GM12878 (cell line): ENCODE measurements around the gene GGNBP2.

Experiments
- BCL11A ChIP-seq: IDR thresholded peaks from 2 replicates; pipeline ENCODE4 v1.6.1; 2011; ENCODE audit warnings: low read depth, low read length
- CHD2 ChIP-seq: IDR thresholded peaks from 2 replicates; pipeline ENCODE4 v1.6.1; 2011; ENCODE audit warnings: low read depth, low read length, improper control_type of control experiment, borderline replicate concordance
- MYC ChIP-seq: IDR thresholded peaks from 2 replicates; pipeline ENCODE4 v1.6.1; 2011; ENCODE audit warnings: mild to moderate bottlenecking, low read length, moderate library complexity, inconsistent platforms; ENCODE audit not compliant: insufficient read depth, insufficient replicate concordance, insufficient read length, severe bottlenecking
- NR2F1 ChIP-seq: fragments of 450-650 bp; conservative IDR thresholded peaks from 2 replicates; pipeline ENCODE4 v1.6.1; 2017; ENCODE audit warnings: mild to moderate bottlenecking
- POLR2A ChIP-seq: IDR thresholded peaks from 2 replicates; pipeline ENCODE4 v1.6.1; 2011; ENCODE audit warnings: low read depth, mild to moderate bottlenecking, low read length
- STAT3 ChIP-seq: IDR thresholded peaks from 2 replicates; pipeline ENCODE4 v1.6.1; 2011; ENCODE audit warnings: low read depth, low read length, improper control_type of control experiment
- TCF12 ChIP-seq: IDR thresholded peaks from 2 replicates; pipeline ENCODE4 v1.6.1; 2011; ENCODE audit warnings: low read depth, mild to moderate bottlenecking, low read length
- TF ChIP-seq, protein P1 (sequence below): fragments of 450-650 bp; IDR thresholded peaks from 2 replicates; pipeline ENCODE4 v1.6.1; 2017; ENCODE audit warnings: mild to moderate bottlenecking

DNA sequence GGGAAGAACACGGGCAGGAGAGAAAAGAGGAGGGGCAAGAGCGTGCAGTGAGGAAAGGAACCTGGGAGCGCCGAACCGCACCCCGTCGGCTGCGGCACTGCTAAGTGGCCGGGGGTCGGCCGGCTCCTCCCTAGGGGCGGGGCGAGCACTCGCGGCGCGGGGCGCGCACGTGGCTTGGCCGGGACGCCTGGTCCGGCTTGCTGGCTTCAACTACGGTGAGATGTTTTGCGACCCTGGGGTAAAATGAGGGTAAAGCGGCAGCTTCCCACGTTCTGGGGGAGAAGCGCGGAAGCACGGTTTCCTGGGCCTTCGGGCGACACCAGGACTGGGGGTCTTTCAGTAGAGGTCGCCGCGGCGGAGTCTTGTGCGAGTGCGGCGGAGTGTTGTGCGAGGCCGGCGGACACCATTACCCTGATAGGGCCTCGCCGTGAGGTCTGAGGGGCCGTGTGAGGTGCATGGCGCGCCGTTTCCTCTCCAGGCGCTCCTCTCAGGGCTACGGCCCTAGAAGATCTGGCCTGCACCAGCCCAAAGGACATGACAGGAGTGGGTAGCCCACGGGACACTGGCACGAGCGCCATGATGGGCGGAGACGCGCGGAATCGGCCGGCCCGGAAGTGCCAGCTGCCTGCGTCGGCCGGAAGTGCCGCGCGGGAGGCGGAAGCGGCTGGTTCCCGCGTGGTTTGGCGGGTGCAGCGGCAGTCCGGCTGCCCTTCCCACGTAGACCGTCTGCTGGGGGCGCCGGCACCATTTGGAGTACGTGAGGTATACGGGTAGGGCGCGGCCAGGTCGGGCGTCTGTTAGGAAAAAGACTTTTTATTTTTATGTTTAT lies 9.7 kb upstream of the GGNBP2 start, which contains the start of the genes MYO19 and PIGW:
- TF ChIP-seq, protein P1, sequence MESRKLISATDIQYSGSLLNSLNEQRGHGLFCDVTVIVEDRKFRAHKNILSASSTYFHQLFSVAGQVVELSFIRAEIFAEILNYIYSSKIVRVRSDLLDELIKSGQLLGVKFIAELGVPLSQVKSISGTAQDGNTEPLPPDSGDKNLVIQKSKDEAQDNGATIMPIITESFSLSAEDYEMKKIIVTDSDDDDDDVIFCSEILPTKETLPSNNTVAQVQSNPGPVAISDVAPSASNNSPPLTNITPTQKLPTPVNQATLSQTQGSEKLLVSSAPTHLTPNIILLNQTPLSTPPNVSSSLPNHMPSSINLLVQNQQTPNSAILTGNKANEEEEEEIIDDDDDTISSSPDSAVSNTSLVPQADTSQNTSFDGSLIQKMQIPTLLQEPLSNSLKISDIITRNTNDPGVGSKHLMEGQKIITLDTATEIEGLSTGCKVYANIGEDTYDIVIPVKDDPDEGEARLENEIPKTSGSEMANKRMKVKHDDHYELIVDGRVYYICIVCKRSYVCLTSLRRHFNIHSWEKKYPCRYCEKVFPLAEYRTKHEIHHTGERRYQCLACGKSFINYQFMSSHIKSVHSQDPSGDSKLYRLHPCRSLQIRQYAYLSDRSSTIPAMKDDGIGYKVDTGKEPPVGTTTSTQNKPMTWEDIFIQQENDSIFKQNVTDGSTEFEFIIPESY = no peak
- TF ChIP-seq CHD2 (peak; percentile 99), STAT3 (no peak), MYC (peak; percentile 99), BCL11A (no peak), TCF12 (peak; percentile 79), NR2F1 (no peak; the same call in 1 of the 2 replicates), POLR2A (peak; percentile 94)
